NB4 (cell line): Measurements from ENCODE around the gene ASB2.

Experiments
- DNase-seq: peaks from one replicate; pipeline ENCODE4 v3.0.0; 2010; ENCODE audit warnings: low read depth
- H3K4me3 ChIP-seq: one replicate; pipeline ENCODE4 v1.5.1; 2011; ENCODE audit warnings: mild to moderate bottlenecking, low read depth, low read length, moderate library complexity
- MYC ChIP-seq: IDR thresholded peaks from 2 replicates; pipeline ENCODE4 v1.6.1; 2011; ENCODE audit warnings: low read depth, low read length
- POLR2A ChIP-seq: IDR thresholded peaks from 2 replicates; pipeline ENCODE4 v1.6.1; 2011; ENCODE audit warnings: mild to moderate bottlenecking; ENCODE audit not compliant: insufficient read length; ENCODE audit errors: extremely low read depth
- TF ChIP-seq, protein P1 (sequence below): IDR thresholded peaks from one replicate; pipeline ENCODE4 v1.5.1; 2012; ENCODE audit warnings: low read depth, low read length
- TF ChIP-seq, protein P2 (sequence below): IDR thresholded peaks from 2 replicates; pipeline ENCODE4 v1.6.1; 2011; ENCODE audit warnings: low read depth, low read length

ASB2 gene

DNA sequence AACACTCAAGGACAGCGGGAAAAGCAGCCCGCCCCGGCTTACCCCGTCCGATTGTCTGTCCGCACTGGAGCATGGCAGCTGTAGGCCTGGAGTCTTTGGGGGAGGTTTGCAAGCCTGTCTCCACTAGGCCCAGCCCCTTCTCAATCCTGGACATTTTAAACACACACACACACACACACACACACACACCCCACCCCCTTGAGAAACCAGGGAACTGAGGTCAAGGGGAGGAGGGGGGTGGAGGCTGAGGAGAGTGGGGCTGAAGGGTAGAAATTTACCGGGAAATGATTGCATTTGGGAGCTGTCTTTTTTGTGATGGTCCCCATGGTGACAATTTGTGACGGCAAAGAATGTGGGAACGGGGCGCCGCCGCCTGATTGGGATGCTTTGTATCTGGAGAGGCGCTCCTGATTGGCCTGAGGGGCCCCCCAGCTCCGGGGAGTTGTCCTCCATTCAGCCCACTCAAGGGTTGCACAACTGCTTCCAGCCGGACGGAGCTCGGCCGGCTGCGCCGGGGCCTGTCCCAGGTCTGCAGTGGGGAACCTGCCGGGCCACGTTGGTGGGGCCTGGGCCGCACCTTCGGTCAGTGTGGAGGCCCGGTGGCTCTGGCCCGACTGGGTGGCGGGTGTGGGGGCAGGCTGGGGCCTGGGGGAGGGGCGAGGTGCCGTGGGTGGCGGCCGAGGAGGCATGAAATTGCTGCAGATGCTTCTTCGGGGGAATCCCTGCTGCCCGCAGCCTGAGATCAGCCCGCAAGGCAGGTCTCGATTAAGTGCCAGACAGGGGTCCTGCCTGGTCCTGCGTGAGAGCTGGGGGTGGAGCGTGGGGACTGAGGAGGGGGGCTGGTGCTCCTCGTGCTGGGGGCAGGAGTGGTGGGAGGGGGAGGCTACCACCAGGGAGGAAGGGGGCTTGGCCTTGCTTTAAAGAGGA lies 49.2 kb downstream of the ASB2 start, which contains the start of gene FAM181A:
Gene FAM181A (plus strand): TSS at position 472 of the 927 bp plus-strand sequence. CDS start 942 bp downstream, outside the sequence.
- no peak for DNase-seq
- TF ChIP-seq, protein P1, sequence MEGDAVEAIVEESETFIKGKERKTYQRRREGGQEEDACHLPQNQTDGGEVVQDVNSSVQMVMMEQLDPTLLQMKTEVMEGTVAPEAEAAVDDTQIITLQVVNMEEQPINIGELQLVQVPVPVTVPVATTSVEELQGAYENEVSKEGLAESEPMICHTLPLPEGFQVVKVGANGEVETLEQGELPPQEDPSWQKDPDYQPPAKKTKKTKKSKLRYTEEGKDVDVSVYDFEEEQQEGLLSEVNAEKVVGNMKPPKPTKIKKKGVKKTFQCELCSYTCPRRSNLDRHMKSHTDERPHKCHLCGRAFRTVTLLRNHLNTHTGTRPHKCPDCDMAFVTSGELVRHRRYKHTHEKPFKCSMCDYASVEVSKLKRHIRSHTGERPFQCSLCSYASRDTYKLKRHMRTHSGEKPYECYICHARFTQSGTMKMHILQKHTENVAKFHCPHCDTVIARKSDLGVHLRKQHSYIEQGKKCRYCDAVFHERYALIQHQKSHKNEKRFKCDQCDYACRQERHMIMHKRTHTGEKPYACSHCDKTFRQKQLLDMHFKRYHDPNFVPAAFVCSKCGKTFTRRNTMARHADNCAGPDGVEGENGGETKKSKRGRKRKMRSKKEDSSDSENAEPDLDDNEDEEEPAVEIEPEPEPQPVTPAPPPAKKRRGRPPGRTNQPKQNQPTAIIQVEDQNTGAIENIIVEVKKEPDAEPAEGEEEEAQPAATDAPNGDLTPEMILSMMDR, result no peak
- no peak for TF ChIP-seq POLR2A
- TF ChIP-seq, protein P2, sequence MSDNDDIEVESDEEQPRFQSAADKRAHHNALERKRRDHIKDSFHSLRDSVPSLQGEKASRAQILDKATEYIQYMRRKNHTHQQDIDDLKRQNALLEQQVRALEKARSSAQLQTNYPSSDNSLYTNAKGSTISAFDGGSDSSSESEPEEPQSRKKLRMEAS, result no peak
- no peak for TF ChIP-seq MYC
- no peak within 1 kb of the TSS for H3K4me3 ChIP-seq

DNA sequence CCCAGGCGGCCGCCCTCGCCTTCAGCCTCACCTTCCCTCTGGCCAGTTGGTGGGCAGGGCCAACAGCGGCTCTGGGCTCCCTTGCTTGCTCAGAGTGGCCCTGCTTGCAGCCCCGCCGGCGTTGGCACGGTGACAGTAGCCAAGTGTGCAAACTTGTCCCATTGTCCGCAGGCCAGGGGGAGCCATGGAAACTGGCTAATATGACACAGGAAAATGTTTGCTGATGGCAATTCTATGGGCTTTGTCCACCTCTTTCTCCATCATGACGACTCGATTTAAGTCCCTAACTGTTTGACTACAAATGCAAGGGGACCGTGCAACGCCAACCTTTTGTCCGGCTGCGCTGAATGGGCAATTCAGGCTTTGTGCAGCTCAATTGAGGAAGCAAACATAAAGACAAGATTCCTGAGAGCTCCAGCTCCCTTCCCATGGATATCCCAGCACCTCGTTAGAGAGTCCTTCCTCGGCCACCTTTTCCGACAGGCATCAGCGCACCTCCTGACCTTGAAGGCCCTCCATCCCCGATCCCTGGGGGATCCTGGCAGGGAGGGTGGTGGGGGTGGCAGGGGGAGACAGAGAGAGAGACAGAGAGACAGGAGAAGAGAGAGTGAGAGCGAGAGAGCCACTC lies 50.0 kb downstream of the ASB2 start:
- no peak overlapping the region for H3K4me3 ChIP-seq
- TF ChIP-seq, protein P2, result no peak
- TF ChIP-seq, protein P1, result no peak
- TF ChIP-seq POLR2A (no peak), MYC (no peak)
- no peak for DNase-seq

DNA sequence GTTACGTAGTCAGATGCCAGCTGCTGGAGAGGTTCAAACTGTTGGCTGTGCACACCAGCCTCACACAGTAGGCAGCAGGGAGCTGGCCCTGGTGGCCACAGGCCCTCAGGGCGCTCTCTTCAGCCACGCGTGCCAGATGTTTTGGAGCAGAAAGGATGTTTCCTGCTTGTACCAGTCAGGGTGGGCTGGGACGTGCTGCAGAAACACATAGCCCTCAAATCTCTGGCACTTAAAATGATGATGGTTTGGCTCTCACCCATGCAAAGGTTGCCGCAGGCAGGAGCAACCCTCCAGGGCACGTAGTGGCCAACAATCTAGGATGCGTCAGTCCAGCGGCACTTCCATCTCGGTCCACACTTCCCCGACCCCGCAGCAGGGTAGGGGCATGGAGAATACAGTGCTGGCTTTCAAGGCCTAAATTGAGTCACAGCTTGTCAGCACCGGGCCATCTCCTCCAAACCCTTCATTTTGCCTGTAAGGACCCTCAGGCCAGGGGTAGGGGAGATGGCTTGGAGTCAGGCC lies 50.9 kb downstream of the ASB2 start:
- TF ChIP-seq, protein P1, result no peak
- no peak for TF ChIP-seq MYC
- H3K4me3 ChIP-seq, result no peak overlapping the region
- no peak for DNase-seq

DNA sequence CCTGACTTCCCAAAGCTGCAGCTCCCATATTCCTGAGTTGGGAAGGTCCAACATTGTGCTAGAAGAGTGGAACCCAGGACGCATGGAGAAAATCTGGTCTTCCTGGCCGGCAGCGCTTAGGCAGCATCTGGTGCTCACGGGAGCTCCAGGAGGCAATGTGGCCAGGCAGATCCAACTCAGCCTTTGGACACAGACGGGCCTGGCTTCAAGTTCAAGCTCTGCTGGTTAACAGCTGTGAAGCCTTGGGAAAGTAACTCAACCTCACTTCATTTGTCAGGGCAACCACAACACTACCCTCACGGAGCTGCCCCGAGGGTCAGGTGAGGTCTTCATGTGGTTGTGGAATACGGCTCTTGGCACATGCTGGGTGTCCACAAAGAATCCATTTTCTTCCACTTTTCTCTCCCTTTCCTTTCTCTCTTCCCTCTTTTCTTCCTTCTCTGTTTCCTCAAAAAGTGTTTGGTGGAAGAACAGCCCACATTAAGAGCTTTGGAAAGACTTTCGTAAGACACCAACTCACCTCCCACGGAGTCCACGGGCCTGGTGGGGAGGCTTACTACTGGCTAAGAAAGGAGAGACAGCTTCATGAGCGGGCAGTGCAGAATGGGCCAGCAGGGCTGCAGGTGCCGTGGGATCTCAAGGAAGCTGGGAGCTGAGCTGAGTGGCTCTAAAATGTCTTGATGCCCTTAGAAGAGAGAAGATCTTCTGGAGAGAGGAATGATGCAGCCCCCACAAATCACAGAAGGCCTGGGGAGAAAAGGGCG lies 51.6 kb downstream of the ASB2 start:
- no peak overlapping the region for H3K4me3 ChIP-seq
- no peak for DNase-seq
- no peak for TF ChIP-seq POLR2A
- TF ChIP-seq, protein P2, result no peak
- TF ChIP-seq, protein P1, result no peak
- no peak for TF ChIP-seq MYC

DNA sequence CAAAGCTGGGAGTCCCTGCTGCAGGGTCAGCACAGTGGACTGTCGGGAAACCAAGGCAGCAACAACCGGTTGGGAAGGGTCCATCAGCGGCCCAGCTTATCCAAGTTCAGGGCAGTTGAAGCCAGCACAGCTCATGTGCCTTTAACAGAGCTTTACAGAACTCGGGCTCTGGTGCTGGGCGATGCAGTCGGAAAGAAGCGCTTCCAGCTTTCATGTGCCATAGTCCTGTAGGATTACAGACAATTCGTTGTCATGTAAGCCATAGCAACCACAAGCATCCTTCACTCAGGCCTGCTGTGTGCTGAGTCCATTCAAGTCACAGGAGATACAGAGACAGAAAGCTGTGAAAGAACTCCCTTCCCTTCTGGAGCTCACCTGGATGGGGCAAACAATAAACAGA lies 52.7 kb downstream of the ASB2 start:
- TF ChIP-seq MYC, result no peak
- TF ChIP-seq, protein P1, result no peak
- TF ChIP-seq, protein P2, result no peak
- no peak for TF ChIP-seq POLR2A
- H3K4me3 ChIP-seq, result no peak overlapping the region
- DNase-seq, result no peak
